ENCODE results near the gene PARVA.
"Not testable (repeated sequence)": the region's sequence is repeated elsewhere in the genome, so short reads cannot be mapped to it uniquely, and the experiment has no call there.

PARVA gene

DNA sequence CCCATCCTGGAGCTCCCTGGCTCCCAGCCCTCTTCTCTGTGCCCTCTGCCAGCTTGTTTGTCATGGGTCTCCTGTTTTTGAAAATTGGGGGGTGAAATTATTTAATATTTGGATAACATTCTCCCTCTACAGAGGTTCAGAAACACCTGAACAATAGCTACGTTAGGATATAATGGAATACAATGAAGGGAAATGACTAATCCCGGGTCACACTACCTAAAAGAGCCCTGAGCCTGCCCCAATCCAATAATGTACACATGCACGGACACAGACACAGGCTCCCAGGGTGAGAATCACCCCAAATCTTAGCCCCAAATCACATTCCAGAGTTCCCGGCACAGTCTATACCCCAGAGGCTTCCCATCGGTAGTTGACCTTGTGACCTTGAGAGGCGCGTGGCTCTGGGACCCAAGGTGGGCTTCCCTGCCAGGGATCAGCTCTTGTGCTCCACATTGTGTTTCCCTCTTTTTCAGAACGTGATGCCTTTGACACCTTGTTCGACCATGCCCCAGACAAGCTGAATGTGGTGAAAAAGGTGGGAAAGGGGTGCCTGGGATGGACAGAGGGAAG lies 135.5 kb downstream of the PARVA start:
- H3K4me3 ChIP-seq (ENCODE audit: low read length): no peak overlapping the region
- TF ChIP-seq, protein P1, sequence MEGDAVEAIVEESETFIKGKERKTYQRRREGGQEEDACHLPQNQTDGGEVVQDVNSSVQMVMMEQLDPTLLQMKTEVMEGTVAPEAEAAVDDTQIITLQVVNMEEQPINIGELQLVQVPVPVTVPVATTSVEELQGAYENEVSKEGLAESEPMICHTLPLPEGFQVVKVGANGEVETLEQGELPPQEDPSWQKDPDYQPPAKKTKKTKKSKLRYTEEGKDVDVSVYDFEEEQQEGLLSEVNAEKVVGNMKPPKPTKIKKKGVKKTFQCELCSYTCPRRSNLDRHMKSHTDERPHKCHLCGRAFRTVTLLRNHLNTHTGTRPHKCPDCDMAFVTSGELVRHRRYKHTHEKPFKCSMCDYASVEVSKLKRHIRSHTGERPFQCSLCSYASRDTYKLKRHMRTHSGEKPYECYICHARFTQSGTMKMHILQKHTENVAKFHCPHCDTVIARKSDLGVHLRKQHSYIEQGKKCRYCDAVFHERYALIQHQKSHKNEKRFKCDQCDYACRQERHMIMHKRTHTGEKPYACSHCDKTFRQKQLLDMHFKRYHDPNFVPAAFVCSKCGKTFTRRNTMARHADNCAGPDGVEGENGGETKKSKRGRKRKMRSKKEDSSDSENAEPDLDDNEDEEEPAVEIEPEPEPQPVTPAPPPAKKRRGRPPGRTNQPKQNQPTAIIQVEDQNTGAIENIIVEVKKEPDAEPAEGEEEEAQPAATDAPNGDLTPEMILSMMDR (IDR thresholded peaks at IDR 0.05; ENCODE audit: insufficient read depth, low read depth, low read length, missing control alignments): no peak
- no peak for DNase-seq (ENCODE audit: low read depth)

DNA sequence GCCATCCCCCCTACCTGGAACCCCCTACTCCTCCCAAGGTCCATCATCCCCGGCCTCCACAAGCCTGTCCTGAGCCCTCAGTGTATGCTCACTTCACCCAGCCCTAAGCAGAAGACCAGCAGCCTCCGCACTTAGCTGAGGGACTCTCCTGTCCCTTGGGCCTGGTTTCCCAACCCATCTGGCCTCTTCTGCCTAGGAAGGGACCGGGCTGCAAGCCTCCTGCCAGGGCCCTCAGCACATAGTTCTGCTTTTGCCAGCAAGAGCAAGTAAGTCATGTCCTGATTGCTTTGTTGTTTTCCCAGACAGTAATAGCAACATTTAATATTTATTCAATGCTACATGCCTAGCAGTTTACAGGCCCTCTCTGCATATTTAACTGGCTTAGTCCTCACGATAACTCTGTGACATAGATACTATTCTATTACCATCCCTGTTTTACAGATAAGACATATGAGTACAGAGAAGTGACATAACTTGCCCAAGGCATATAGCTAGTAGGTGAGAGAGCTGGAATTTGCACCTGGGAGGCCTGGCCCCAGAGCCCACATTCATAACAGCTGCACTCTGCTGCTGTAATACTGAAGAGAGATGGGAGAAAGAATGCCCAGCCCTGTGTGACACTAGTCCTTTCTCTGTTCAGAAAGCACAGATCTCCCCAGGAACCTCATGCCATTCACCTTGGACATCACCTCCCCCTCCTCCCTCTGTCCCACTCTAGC lies 139.2 kb downstream of the PARVA start:
- no peak overlapping the region for H3K4me3 ChIP-seq (ENCODE audit: low read length)
- TF ChIP-seq, protein P1 (IDR thresholded peaks at IDR 0.05; ENCODE audit: insufficient read depth, low read depth, low read length, missing control alignments): no peak
- DNase-seq (ENCODE audit: low read depth): no peak

DNA sequence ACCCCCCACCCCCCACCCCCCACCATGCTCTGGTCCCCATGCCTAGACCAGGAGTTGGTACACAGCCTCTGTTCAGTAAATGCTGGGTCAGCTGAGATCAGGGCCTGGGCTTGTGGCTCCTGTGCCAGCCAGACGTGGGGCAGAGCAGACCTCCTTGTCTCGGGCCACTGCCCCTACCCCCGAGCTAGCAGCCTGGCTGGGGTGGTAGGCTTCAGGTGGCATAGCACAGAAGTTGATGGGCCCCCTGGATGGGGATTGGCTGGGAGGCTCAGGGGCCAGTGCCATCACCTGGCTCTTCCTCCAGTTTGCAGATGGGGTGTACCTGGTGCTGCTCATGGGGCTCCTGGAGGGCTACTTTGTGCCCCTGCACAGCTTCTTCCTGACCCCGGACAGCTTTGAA lies 139.9 kb downstream of the PARVA start:
- TF ChIP-seq, protein P1 (IDR thresholded peaks at IDR 0.05; ENCODE audit: insufficient read depth, low read depth, low read length, missing control alignments): no peak
- H3K4me3 ChIP-seq (ENCODE audit: low read length): no peak overlapping the region
- no peak for DNase-seq (ENCODE audit: low read depth)

DNA sequence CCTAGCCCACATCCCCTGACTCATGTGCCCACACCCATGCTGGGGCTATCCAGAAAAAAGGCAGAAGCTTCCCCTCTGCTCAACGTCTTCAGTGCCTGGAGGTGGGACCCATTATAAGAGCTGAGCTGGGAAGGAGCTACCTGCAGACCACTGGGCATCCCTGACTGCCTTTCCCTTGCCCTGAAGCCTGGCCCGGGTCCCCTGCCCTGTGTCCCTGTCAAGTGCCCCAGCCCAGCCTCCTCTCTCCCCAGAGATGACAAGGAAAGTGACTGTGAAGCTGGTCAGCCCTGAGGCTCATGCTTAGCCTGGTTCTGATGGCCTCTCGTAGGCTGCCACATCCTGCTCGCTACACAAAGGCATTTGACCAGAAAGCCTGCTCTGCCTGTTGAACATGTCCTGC lies 140.4 kb downstream of the PARVA start:
- TF ChIP-seq, protein P1 (IDR thresholded peaks at IDR 0.05; ENCODE audit: insufficient read depth, low read depth, low read length, missing control alignments): no peak
- no peak overlapping the region for H3K4me3 ChIP-seq (ENCODE audit: low read length)
- DNase-seq (ENCODE audit: low read depth): no peak

DNA sequence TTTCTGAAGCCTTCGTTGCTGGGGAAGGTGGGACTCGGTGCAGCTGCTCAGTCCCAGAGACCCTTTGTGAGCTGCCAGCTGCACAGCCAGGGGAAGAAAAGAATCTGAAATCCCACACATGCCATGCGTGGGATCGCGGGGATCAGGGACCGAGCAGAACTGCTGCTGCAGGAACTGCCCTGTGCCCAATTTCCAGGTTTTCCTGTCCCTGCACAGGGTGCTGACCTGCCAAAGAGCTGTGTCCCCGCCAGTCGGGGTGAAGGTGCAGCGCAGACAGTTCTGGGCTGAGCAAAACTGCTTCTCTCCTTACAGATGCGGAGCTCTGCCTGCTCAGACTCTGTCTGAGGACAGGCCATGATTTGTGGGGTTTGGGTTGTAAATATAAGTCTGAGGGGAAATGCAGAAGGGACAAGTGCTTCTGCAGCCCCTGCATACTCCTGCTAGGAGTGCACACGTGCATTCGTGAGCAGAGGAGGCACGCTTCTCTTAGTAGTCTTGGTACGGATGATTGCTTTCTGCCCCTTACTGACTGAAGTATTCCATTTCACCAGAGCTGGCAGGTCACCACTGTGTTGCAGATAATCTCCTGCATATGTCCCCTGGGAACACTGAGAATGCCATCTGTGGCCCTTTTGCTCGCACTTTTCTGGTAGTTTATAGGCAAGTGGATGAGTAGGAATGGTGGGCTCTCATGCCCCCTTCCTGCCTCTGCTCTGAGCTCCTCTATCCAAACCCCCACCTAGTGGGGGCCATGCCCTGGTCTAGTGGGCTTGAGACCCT lies 141.4 kb downstream of the PARVA start:
- no peak for DNase-seq (ENCODE audit: low read depth)
- TF ChIP-seq, protein P1 (IDR thresholded peaks at IDR 0.05; ENCODE audit: insufficient read depth, low read depth, low read length, missing control alignments): no peak
- H3K4me3 ChIP-seq (ENCODE audit: low read length): no peak overlapping the region

DNA sequence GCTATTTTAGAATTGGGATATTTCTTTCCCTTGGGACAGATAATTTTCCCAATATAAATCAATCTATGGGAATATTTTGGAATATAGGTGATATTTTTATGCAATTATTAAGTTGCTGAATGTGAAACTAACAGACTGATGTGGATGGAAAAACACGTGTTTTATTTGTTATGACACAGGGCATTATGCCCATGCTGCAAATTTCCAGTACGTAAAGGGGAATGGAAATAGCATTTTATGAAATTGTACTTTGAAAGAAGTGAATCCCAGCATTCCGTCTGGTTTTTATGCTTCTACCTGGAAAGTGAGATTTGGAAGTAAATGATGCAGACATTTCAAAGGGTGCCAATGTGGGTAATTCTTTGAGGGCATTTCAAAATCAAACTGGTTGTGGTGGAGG lies 142.7 kb downstream of the PARVA start:
- H3K4me3 ChIP-seq (ENCODE audit: low read length): no peak overlapping the region
- TF ChIP-seq, protein P1 (IDR thresholded peaks at IDR 0.05; ENCODE audit: insufficient read depth, low read depth, low read length, missing control alignments): no peak
- no peak for DNase-seq (ENCODE audit: low read depth)

DNA sequence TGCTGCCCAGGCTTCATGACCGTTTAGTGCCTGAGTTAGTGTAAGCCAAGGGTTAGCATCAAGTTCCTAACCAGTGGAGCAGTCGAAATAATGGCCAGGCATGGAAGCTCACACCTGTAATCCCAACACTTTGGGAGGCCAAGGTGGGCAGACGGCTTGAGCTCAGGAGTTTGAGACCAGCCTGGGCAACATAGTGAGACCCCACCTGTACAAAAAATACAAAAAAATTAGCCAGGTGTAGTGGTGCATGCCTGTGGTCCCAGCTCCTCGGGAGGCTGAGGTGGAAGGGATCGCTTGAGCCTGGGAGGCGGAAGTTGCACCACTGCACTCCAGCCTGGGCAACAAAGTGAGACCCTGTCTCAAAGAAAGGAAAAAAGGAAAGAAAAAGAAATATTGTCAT lies 143.2 kb downstream of the PARVA start:
- DNase-seq (ENCODE audit: low read depth); H3K4me3 ChIP-seq (ENCODE audit: low read length): not testable (repeated sequence)
